ENCODE data around the gene STX11. TPM values are rescaled to one million over a fixed set of nuclear protein-coding genes. Genes with fewer than 3 reads are reported as not detected.

The STX11 gene
- polyA plus RNA-seq, 1 donor from 2014 or later = not detected

- Histone ChIP-seq H3K9ac (ENCODE audit: low read length) (no peak overlapping the region), H3K27me3 (ENCODE audit: insufficient read depth, low read depth, low read length) (no peaks in the 10 kb centered on the region), H3K79me2 (replicated peaks; ENCODE audit: insufficient read depth, low read length) (no peaks in the 10 kb centered on the region), H3K36me3 (ENCODE audit: insufficient read depth, low read length) (no peaks in the 10 kb centered on the region), H3K4me2 (ENCODE audit: low read length) (no peak overlapping the region), H4K20me1 (ENCODE audit: insufficient read depth) (no peaks in the 10 kb centered on the region), H3K4me3 (ENCODE audit: low read length) (no peak overlapping the region), H3K9me2 (ENCODE audit: insufficient read depth, low read length) (no peaks in the 10 kb centered on the region), H3K9me3 (ENCODE audit: low read length) (no peaks in the 10 kb centered on the region), H3K27ac (ENCODE audit: low read length) (no peak overlapping the region), H3F3A (ENCODE audit: insufficient read depth, low read length, poor library complexity, severe bottlenecking) (no peaks in the 10 kb centered on the region), H2AFZ (ENCODE audit: low read depth, low read length) (no peak overlapping the region)
- no peak for TF ChIP-seq CTCF (IDR thresholded peaks at IDR 0.05; ENCODE audit: poor library complexity, severe bottlenecking)
- TF ChIP-seq RAD21 (conservative IDR thresholded peaks at IDR 0.05) = no peak
- no peak for TF ChIP-seq SMC3 (conservative IDR thresholded peaks at IDR 0.05; ENCODE audit: poor library complexity)
- TF ChIP-seq EZH2 (IDR thresholded peaks at IDR 0.05; ENCODE audit: borderline replicate concordance, insufficient read depth, low read length, poor library complexity, severe bottlenecking) = no peak
- TF ChIP-seq MXI1 (conservative IDR thresholded peaks at IDR 0.05; ENCODE audit: poor library complexity, severe bottlenecking) = no peak
- TF ChIP-seq POLR2AphosphoS5 (IDR thresholded peaks at IDR 0.05) = no peak
- no peak for TF ChIP-seq REST (IDR thresholded peaks at IDR 0.05; ENCODE audit: borderline replicate concordance)
- TF ChIP-seq TAF1 (IDR thresholded peaks at IDR 0.05; ENCODE audit: low read depth) = no peak
- TF ChIP-seq EP300 (conservative IDR thresholded peaks at IDR 0.05; ENCODE audit: poor library complexity, severe bottlenecking) = no peak
Measured at GRCh38 chr6:144193181-144193580, 42.9 kb downstream of the STX11 start.

GRCh38 chr6:144194293-144194810, 44.0 kb downstream of the STX11 start:
- Histone ChIP-seq H3K9ac (ENCODE audit: low read length) (no peak overlapping the region), H3K4me3 (ENCODE audit: low read length) (no peak overlapping the region), H3K27me3 (ENCODE audit: insufficient read depth, low read depth, low read length) (no peaks in the 10 kb centered on the region), H3K9me3 (ENCODE audit: low read length) (no peaks in the 10 kb centered on the region), H2AFZ (ENCODE audit: low read depth, low read length) (no peak overlapping the region), H3K4me2 (ENCODE audit: low read length) (no peak overlapping the region), H3K9me2 (ENCODE audit: insufficient read depth, low read length) (no peaks in the 10 kb centered on the region), H3F3A (ENCODE audit: insufficient read depth, low read length, poor library complexity, severe bottlenecking) (no peaks in the 10 kb centered on the region), H3K79me2 (replicated peaks; ENCODE audit: insufficient read depth, low read length) (no peaks in the 10 kb centered on the region), H3K27ac (ENCODE audit: low read length) (no peak overlapping the region), H3K36me3 (ENCODE audit: insufficient read depth, low read length) (no peaks in the 10 kb centered on the region), H4K20me1 (ENCODE audit: insufficient read depth) (no peaks in the 10 kb centered on the region)
- TF ChIP-seq EZH2 (IDR thresholded peaks at IDR 0.05; ENCODE audit: borderline replicate concordance, insufficient read depth, low read length, poor library complexity, severe bottlenecking) (no peak), POLR2AphosphoS5 (IDR thresholded peaks at IDR 0.05) (no peak), CTCF (IDR thresholded peaks at IDR 0.05; ENCODE audit: poor library complexity, severe bottlenecking) (no peak), SMC3 (conservative IDR thresholded peaks at IDR 0.05; ENCODE audit: poor library complexity) (no peak), RAD21 (conservative IDR thresholded peaks at IDR 0.05) (no peak), EP300 (conservative IDR thresholded peaks at IDR 0.05; ENCODE audit: poor library complexity, severe bottlenecking) (no peak), REST (IDR thresholded peaks at IDR 0.05; ENCODE audit: borderline replicate concordance) (no peak), TAF1 (IDR thresholded peaks at IDR 0.05; ENCODE audit: low read depth) (no peak), MXI1 (conservative IDR thresholded peaks at IDR 0.05; ENCODE audit: poor library complexity, severe bottlenecking) (no peak)

All from neural cell (in vitro differentiated cells).